Measurements from ENCODE around the gene SPRR2F. TPM values are rescaled to one million over a fixed set of nuclear protein-coding genes. Genes with fewer than 3 reads are reported as not detected.

Gene SPRR2F
- total and polyA plus RNA-seq, 9 of the 15 experiments (the other 6 are each of a cell fraction or from before 2014, with no cell fraction given), result 0.22 to 2.0 (median 0.41) TPM; not detected in 4

DNA sequence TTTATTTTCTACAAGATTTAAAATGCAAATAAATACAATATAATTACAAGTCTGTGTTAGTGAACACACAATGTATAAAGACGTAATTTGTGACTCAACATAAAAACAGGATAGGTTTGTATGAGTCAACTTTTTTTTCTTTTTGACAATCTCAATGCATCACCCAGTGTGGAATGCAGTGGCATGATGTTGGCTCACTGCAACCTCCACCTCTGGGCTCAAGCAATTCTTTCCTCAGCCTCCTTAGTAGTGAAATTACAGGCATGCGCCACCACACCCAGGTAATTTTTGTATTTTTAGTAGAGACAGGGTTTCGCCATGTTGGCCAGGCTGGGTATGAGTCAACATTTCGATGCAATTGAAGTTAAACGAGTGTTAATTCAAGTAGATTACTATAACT is 13.1 kb downstream of the SPRR2F start:
- H3K4me3 ChIP-seq, result no peak overlapping the region
- no peak overlapping the region for H3K4me2 ChIP-seq (ENCODE audit: insufficient read depth, low read length)
- 43% methylated on average over 5 of the region's 5 CpGs for WGBS (ENCODE audit: insufficient coverage, low coverage, missing lambda C conversion rate)
- CTCF ChIA-PET (ENCODE audit: low intra/inter-chr PET ratio), result no interaction called here
- H3K9ac ChIP-seq (ENCODE audit: insufficient read depth in 1 of 2, low read depth in 2 of 2, low read length in 2 of 2), result no peak overlapping the region
- no peak overlapping the region for H2AFZ ChIP-seq (ENCODE audit: low read depth, low read length)
- in situ Hi-C loops (cut with MboI), result no loop called here
- BruUV-seq (replicated peaks), result no TSS peak
- no peak for FAIRE-seq
- H4K20me1 ChIP-seq (replicated peaks; ENCODE audit: control insufficient read depth, insufficient read depth, low read length), result no peaks in the 10 kb centered on the region
- H3K36me3 ChIP-seq (ENCODE audit: control insufficient read depth, insufficient read depth, low read length), result no peaks in the 10 kb centered on the region
- no peaks in the 10 kb centered on the region; a peak in 1 of 5 replicates for H3K4me1 ChIP-seq (replicated peaks in 1 of 2; ENCODE audit: control insufficient read depth in 2 of 2, insufficient read depth in 2 of 2, low read length in 2 of 2)
- H3K9me3 ChIP-seq (replicated peaks; ENCODE audit: control insufficient read depth, insufficient read depth, low read depth, low read length), result no peaks in the 10 kb centered on the region
- no peaks in the 10 kb centered on the region; a peak in 1 of 5 replicates for H3K27me3 ChIP-seq (ENCODE audit: control insufficient read depth in 2 of 2, insufficient read depth in 2 of 2, low read length in 2 of 2)
- no peak for TF ChIP-seq KDM2B (CRISPR knock-in tag; IDR thresholded peaks at IDR 0.05)
- TF ChIP-seq GTF2E2 (tag; IDR thresholded peaks at IDR 0.05), result no peak
- no peak for TF ChIP-seq ZNF224 (CRISPR knock-in tag; IDR thresholded peaks at IDR 0.05)
- no peak for TF ChIP-seq MEIS2 (IDR thresholded peaks at IDR 0.05; ENCODE audit: partially characterized antibody)
- no peak for TF ChIP-seq RFX5 (IDR thresholded peaks at IDR 0.05; ENCODE audit: low read depth, low read length)
- no peak for TF ChIP-seq NCOA1 (IDR thresholded peaks at IDR 0.05; ENCODE audit: low read depth)
- TF ChIP-seq, protein P1, sequence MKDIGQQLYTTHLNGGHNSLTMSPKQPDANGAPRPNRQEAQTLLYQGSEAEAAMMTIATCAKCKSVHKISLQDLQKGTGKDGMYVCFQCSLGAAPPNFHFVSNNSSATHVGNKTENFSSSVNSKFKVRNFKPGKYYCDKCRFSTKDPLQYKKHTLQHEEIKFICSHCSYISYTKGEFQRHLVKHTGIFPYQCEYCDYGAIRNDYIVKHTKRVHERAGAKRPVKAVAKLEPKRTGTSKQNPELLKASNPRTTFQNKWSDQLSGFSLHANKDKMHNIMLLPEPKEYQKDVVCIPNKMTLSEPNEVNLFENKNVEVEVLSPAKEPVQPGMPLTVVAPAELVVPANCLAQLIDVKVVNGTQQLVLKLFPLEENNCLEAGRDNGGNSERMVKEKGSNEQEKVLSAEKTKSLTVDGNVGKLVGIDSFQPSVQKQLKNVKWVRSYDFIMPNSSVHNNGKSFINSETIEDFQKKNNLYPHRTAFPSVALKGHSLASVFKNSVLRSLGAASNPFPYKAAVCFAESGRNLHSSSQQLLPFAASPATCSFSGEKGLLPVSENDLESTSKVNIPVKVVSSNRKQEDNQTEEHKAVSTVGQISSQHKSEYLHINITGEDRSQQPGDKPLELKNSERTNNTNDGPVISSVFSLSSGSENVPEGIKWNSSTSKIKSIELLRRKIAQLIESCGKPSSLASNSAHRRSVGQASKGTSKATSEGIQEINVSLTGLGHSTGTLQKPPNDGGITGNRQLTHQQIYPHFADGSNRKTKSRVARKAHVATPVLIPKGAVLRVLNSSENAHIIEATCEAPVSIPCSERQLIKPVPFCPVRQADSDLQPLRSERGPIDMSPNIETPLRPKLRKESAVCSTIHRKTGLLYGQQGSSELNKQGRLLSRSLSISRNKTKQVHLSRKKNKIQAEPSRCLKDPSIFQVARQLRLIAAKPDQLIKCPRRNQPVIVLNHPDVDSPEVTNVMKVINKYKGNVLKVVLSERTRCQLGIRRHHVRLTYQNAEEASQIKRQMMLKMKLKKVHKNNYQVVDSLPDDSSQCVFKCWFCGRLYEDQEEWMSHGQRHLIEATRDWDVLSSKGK (CRISPR knock-in tag; IDR thresholded peaks at IDR 0.05), result no peak
- no peak for TF ChIP-seq SIN3A (IDR thresholded peaks at IDR 0.05; ENCODE audit: borderline replicate concordance in 2 of 2, control insufficient read depth in 1 of 2, low read depth in 2 of 2, low read length in 2 of 2)
- no peak for TF ChIP-seq ELF2 (CRISPR knock-in tag; IDR thresholded peaks at IDR 0.05)
- TF ChIP-seq, protein P2, sequence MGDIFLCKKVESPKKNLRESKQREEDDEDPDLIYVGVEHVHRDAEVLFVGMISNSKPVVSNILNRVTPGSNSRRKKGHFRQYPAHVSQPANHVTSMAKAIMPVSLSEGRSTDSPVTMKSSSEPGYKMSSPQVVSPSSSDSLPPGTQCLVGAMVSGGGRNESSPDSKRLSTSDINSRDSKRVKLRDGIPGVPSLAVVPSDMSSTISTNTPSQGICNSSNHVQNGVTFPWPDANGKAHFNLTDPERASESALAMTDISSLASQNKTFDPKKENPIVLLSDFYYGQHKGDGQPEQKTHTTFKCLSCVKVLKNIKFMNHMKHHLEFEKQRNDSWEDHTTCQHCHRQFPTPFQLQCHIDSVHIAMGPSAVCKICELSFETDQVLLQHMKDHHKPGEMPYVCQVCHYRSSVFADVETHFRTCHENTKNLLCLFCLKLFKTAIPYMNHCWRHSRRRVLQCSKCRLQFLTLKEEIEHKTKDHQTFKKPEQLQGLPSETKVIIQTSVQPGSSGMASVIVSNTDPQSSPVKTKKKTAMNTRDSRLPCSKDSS (IDR thresholded peaks at IDR 0.05; ENCODE audit: low read depth, partially characterized antibody), result no peak
- TF ChIP-seq, protein P3, sequence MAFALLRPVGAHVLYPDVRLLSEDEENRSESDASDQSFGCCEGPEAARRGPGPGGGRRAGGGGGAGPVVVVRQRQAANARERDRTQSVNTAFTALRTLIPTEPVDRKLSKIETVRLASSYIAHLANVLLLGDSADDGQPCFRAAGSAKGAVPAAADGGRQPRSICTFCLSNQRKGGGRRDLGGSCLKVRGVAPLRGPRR (CRISPR knock-in tag; IDR thresholded peaks at IDR 0.05), result no peak
- no peak for TF ChIP-seq L3MBTL2 (IDR thresholded peaks at IDR 0.05)
- H3K27ac ChIP-seq (ENCODE audit: extremely low read depth, low read depth, low read length), result no peak overlapping the region
- H3K79me2 ChIP-seq (ENCODE audit: control insufficient read depth, insufficient read depth, low read length), result no peaks in the 10 kb centered on the region
- H3K9me1 ChIP-seq (ENCODE audit: control insufficient read depth, insufficient read depth, low read length), result no peaks in the 10 kb centered on the region
- intact Hi-C loops (cut with micrococcal nuclease), result no loop called here
- DNase-seq (ENCODE audit: extremely low read depth in 1 of 4, low spot score in 3 of 4), result no peak
- POLR2A ChIA-PET, result no interaction called here
- no peak for ATAC-seq

Measured in K562 (cell line).